Right hindlimb (tissue), 1 donor: Measurements from ENCODE around the gene JAK3.

Experiments used
- DNase-seq: peaks from one replicate; pipeline ENCODE4 v3.0.0-alpha.2; 2018

Gene JAK3

DNA sequence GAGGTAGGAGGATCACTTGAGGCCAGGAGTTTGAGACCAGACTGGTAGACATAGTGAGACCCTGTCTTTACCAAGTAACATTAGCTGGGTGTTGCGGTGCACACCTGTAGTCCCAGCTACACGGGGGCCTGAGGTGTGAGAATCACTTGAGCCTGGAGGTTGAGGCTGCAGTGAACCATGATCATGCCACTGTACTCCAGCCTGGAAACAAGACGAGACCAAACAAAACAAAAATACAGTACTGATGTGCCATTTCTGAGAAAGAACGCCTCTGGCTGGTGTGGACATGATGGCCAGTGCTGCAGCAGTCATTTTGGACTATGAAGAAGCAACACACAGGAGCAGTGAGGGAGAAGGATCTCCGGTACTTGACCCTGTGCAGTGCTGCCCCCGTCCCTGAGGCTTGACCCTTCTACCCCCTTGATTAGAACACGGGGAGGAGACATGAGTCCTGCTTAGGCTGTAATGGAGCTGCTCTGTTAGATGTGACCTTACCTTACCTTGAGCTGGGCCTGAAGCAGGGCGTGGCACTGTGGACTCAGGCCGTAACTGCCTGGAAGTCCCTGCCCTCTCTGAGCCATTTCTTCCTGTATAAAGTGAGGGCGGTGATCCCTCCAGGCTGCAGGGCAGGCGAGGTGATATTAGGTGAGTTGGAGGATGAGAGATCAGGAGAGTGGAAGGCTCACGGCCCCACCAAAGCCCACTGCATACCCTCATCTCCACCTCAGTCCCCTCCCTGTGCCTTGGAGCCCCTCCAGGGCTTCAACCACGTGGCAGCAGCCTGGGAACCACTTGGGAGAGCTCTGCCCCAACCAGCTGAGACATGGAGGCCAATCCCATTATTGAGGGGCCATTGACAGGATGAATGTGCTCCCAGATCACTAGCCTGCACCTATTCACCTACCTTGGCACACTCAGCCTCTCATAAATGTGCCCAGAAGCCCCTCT is 17.9 kb upstream of the JAK3 start:
- no peak for DNase-seq

DNA sequence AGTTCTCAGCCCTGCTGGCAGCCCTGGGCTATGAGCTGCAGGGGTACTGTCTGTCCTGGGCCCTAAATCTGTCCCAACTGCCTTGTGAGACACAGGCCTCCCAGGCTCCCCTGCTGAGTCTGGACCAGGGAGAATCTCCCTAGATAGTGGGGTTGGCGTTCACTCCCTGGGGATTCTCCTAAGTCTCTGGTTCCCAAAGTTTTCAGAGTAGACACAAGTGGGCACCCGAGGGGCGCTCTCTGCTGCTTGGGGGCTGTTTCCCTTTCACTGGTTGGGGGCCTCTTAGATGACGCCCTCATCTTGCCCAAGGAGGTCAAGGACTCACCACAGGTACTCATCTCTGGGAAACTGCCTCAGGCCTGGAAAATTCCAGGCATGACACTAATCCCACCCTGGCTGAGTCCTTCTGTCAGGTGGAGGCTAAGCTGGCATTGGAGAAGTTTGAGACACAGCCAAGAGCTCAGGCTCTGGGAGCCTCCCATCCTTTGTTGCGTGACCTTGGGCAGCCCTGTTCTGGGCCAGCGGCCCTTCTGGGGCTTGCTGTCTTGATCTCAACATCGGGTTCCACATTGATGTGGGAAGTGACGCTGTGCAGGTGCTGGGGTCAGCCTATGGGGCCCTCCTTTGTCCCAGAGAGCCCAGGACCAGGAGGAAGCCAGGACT is 15.9 kb upstream of the JAK3 start:
- DNase-seq: no peak

DNA sequence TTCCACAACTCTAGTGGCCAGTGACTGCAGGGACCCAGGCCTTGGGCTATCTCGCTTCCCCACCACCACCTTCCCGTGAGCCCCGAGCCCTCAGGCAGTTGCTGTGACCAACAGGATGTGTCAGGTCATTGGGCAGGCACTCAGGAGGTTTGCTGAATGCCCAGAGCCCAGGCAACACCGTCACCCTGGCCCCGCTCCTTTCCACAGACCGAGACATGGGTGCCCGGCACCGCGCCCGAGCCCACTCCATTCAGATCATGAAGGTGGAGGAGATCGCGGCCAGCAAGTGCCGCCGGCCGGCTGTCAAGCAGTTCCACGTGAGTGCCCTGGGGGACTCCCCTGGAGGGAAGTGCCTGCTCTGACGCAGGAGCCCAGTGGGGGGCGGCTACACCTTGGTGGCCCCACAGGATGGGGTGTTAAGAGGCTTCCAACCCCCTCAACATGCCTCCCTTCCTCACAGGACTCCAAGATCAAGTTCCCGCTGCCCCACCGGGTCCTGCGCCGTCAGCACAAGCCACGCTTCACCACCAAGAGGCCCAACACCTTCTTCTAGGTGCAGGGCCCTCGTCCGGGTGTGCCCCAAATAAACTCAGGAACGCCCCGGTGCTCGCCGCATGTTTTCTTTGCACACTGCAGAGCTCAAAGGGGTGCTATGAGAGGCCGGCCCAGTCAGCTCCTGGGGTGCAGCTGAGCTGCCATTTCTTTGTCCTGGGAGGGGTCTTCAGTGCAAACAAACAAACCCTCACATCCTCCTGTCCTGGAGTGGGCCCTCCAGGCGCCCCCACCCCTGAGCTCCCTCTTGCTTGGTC is 15.1 kb upstream of the JAK3 start:
- DNase-seq: no peak

DNA sequence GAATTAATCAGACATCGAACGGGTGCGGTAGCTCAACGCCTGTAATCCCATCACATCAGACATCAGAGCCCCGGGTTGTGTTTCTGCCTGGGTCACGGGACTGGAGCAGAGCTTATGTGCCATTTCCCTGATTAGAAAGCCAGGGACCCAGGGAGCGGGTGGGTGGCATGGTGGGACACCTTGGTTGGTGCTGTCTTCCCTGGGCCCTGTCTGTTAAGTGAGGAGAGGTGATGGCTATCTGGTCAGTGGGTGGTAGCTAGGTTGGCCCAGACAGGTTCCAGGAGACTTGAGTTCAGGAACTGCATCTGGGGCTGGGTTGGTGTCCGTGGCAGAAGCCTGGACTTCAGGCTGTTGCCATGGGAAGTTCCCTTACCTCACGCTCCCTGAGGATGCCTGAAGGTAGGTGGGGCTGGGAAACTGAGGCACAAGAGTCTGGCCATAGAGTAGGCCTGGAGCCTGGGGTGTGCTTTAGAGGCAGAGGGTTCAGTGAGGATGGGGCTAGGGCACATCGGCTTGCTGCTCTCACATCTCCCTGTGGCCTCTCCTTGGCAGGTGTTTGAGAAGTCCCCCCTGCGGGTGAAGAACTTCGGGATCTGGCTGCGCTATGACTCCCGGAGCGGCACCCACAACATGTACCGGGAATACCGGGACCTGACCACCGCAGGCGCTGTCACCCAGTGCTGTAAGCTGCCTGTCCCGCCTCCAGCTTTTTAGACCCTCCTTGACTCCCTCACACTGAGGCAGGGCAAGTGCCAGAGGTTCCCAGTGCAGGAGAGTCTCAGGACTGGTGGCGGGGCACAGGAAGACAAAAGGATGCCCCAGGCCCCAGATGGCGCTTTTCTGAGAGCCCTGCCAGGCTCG is 14.0 kb upstream of the JAK3 start:
- no peak for DNase-seq

DNA sequence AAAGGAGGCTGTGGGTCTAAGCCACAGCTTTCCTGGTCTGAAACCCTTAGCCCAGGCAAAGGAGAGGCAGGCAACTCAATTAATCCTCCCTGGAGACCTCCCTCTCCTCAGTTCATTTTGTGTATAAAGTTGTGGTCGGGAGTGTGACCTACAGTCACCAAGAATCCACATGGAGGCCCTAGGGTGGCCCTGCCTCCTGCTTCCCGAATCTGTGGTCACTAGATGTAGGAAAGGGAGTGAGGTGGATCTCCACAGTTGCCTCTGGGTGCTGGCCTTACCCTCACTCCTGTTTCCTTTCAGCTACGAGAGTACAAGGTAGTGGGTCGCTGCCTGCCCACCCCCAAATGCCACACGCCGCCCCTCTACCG is 13.2 kb upstream of the JAK3 start:
- DNase-seq: no peak

DNA sequence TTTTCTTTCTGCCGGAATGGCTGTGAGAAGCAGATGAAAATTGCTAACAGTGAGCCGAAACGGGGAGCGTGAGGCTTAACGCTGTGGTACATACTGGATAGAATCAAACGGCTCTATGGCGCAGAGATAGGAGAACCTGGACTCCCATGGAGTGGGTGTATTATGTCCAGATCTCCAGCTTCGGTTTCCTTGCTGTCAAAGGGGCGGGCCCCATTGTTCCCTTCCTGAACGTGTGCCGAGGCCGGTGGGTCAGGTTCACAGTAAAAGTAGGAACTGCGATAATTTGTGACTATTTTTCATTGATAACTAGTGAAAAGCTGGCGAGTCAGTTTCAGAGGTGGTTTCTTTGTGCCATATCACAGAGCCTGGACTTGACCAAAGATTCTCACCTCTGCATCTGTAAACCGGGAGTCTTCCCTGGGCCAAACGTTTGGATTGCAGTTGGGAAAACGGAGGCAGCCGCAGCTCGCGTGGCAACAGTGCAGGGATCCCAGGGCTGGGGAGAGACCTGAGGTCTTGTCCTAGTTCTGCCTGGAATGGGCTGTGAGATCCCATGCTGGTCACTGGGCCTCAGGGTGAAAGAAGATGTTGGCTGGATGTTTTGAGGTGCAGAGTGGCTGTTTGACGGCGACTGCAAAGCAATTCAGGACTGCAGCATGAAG is 12.7 kb upstream of the JAK3 start:
- no peak for DNase-seq

DNA sequence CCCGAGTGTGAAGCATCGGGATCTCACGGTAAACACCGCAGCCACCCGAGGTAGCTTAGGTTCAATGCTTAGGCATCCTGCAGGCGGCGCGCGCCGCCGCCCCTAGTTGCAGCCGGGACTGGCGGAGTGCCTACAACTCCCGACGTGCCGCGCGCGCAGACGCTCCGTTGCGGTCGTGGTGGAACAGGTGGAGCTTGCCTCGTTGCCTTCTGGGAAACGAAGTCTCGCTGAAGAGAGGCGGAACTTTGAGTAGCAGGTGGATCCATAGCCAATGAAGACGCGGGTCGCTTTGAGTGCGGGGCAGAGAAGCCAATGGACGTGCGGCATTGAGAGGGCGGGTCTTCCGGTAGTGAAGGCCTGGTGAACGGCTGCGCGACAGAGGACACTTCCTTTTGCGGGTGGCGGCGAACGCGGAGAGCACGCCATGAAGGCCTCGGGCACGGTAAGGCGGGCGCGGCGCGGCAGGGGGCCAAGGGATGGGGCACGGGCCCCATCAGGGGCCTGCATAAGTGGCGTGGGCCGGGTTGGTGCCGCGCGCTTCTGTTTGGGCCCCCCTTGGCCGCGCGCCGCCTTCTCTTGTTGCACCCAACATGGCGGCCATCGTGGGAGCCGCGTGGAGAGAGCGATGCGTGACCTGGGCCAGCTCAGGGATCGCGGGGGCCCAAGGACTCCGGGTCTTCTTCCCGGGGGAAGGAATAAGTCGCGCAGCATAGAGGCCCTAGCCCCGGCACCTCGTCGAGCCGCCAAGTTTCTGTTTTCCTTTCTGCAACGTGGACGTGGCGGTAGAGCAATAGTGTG is 11.9 kb upstream of the JAK3 start, which contains the start of gene RPL18A:
Gene RPL18A (plus strand): TSS at position 378 of the 798 bp plus-strand sequence. CDS start 47 bp downstream, at position 425.
- peak; percentile 99 for DNase-seq

DNA sequence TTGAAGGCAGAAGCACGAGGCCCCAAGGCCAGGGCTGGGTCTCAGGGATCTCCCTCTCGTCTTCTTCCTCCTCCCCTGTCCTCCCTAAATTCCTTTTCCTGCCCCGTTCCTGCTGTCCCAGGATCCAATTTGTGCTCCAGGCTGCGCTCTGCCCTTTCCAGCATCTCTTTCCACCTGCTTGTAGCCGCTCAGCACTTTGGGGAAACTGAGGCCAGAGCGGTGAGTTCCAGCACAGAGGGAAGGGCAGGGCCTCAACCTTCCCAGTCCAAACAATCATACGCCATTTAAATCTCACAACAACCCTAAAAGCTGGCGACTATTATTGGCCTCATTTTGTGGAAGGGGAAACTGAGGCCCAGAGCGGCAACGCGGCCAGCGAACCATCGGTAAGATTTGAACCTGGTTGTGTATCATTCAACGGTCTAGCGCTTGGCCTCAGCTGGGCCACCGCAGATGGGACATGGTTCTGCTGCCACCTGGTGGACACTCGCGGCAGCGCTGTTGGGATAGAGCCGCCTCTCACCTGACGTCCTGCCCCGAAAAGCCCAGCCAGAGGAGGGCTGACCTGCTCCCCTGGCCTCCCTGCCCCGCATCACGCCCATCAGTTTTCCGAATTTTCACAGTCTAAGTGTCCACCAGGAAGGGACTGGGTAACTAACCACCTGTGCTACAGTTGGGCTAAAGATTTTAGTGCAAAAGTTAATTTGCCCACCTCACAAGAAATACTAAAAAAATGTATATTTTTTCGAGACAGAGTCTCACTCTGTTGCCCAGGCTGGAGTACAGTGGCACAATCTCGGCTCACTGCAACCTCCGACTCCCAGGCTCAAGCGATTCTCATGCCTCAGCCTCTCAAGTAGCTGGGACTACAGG is 7.7 kb upstream of the JAK3 start:
- DNase-seq: peak; percentile 84

DNA sequence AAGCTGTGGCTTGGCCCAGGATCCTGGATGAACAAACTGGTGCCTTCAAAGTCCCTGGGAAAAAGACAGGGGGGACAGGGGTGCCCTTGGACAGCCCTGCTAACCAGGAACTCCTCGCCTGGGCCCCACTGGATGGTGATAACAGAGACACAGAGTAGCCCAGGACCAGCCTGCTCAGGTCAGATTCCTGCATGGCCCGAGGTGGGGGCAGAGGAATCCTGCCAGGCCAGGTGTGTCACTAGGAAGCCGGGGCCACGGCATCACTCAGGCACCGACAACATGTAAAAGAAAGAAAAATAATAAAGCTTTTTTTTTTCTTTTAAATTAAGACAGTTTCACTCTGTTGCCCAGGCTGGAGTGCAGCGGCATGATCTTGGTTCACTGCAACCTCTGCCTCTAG is 6.3 kb upstream of the JAK3 start:
- no peak for DNase-seq

DNA sequence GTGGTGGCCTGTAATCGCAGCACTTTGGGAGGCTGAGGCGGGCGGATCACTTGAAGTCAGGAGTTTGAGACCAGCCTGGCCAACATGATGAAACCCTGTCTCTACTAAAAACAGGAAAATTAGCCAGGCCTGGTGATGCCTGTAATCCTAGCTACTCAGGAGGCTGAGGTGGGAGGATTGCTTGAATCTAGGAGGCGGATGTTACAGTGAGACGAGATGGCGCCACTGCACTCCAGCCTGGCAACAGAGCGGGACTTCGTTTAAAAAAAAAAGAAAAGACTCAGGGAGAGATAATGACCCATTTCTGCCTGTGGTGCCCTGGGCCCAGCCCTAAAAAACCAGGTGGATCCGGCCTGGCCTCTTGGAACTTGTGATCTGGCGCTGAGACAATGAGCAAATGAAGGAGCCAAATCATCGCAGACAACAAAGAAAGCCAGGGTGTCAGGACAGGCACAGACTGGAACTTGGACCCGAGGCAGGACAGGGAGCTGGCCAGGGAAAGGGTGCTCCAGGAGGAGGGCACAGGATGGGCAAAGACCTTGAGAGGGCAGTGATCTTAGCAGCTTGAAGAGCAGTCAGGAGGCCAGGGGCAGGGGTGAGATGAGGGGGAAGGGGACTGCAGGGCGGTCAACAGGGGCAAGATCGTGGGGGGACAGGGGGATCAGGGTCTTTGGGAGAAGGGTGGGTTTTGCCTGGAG is 962 bp upstream of the JAK3 start:
- DNase-seq: no peak

DNA sequence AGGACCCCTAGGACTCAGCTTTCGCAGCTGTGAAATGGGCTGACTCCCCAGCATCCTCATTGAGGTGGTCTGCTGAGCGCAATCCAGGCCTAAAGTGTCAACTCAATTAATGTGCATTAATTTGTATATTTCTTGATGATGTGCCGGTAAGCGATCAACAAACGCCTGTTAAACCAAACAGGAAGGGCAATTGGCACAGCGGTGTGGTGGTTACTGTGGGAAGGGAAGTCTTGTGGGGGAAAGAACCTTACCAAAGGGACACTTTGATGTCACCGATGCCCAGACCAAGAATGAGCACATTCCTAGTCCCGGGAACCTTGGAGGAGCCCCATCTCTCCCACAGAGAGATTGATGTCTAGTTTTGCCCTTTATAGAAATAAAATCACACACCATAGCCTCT is 1.6 kb downstream of the JAK3 start:
- no peak for DNase-seq

DNA sequence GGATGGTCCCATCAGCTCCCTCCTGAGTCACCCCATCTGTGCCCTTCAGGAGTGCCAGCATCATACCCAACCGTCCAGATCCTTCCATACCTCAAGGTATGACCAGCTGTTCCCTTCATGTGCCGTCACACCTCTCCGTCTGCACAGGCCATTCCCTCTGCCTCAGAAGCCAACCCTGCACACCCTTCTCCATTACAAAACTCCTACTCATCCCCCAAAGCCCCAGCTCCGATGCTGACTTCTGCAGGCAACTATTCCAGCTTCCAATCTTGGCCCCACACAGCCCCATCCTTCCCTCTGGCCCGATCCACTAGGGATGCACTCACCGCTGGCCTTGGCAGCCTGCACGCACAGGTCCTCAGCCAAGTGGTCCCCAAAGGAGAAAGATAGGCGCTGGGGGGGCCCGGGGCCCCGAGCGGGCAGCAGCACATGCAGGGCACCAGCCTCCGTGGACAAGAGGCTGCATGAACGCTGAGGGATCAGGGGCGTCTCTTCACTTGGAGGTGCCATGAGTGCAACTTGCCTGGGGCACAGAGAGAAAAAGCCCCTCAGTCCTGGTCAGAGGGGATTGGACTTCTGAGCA is 3.8 kb downstream of the JAK3 start:
- no peak for DNase-seq

DNA sequence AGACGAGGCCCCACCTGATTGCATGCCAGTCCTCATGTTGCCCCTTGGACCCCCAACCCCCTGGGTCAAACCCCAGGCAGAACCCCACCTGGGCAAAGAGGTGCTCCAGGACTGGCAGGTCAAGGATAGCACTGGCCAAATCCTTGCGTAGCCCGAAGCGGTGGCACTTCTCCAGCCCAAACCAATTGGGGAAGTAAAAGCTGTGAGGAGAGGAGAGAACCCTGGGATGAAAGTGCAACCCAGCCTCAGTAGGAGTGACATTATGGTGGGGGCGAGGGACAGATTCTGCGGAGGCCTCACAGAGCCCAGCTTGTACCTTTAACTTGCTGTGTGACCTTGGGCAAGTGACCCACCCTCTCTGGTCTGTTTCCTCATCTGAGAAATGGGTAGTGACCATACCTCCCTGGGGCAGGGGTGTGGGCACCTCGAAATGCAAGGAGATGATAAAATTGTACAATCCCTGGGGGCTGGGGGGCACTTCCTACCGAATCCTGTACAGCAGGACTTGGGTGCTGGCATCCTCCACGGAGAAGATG is 4.4 kb downstream of the JAK3 start:
- DNase-seq: no peak

DNA sequence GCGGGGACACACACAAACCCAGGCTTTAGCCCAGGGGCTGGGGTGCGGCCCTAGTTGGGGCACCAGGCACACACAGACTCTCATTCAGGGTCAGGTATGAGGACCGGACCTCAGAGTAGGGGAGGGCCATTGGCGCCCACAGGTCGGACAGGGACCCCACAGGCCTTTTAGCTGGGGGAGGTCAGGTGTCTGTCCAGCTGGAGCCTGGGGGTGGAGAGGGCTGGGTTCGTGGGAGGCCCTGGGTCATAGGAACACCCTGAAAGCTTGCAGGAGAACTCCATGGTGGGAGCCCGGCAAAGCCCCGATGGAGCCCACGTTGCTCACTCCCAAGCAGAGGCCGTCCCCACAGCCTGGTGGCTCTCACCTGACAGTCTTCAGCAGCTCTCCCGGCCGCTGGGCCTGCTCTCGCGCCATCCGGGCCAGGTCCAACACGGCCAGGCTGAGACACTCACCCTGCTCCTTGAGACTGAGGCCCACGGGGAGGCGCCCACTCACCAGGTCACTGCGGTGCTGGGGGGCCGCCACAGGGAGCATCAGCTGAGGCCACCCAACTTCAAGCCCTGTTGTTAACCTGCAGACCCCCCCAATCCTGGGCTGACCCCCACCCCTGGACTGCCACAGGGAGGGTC is 5.0 kb downstream of the JAK3 start:
- DNase-seq: no peak

DNA sequence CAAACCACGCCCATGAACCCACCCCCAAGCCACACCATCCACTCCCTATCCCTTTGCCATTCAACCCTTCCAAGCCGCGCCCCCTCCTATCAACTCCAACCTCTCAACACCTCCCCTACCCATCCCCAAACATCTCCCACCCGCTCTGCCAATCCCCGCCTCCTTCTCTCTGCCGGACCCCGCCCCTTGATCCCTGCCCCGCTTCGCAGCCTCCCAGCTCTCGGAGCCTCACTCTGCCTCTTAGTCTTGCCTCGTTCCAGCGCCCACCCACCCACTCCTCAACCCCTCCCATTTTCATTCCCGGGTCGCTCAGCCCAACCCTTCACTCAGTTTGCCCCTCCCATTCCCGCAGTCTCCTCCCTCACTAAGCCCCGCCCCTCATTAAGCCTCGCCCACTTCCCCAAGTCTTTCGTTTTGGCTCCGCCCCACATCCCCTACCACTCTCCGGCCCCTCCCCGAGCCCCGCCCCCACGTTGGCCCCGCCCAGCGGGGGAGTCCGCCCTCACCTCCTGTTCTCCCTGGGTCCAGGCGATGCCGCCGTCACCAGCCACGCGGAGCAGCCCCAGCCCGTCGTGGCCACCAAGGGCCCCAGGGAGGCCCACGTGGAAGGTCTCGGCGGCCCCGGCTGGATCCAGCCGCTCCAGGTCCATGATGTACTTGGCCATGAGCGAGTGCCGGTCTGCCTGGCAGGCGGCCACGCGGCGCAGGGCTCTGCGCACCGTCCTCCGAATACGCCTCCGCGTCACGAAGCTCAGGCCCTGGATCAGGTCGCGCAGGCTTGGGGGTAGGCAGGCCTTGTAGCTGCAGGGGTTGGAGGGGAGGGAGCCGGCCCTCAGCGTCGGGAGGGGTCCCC is 5.7 kb downstream of the JAK3 start:
- DNase-seq: peak; percentile 93

DNA sequence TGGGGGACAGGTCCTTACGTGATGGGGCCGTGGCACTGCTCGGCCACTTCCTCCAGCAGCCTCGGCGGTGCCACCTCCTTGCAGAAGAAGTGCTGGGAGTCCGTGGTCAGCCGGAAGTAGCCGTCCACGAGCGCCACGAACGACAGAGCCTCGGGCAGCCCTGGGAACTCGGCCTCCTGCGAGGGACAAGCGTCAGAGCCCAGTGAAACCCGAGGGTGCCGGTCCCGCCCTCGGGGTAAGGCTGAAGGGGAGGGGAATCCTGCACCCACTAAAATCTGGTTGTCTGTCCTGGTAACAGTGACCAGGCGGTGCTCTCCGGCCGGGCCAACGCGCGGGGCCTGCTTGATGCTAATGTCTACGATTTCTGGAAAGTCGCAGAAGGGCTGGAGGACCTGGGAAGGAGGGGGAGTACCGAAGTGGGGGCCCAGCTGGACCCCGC is 6.4 kb downstream of the JAK3 start:
- DNase-seq: no peak

DNA sequence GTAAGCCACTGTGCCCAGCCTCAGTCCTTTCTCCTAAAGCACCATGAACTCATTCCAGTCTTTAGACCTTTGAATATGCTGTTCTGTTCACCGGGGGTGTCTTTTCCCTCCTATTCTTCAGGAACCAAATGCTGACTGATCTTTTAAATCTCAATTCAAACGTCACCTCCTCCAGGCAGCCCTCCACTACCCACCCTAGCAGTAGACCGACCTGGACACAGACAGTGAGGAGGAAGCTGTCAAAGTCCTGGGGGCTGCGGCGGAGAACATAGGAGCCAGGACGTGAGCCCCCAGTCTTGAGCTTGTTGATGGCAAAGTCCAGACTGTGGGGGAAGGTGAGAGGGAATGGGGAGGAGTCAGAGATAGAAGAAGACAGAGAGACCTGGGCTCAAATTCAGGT is 7.8 kb downstream of the JAK3 start:
- DNase-seq: no peak
